CD14-positive monocyte (primary cell): Measurements from ENCODE around the gene GJA4. TPM values are rescaled to one million over a fixed set of nuclear protein-coding genes. Genes with fewer than 3 reads are reported as not detected.

Experiments used
- DNase-seq, 3 donors: peaks; one replicate each; pipeline ENCODE4 v3.0.0-alpha.2; 2011 to 2022
- H2AFZ ChIP-seq: 2 replicates; pipeline ENCODE4 v1.6.0; 2012; ENCODE audit warnings: mild to moderate bottlenecking, low read depth, low read length, inconsistent platforms; ENCODE audit not compliant: insufficient read depth, poor library complexity, severe bottlenecking
- H3K27ac ChIP-seq, 2 donors: 1 replicate in 1 of 2; 2 replicates in 1 of 2; pipeline ENCODE4 v1.5.1; 2012 to 2013; ENCODE audit warnings: low read length in 2 of 2, control low read depth in 1 of 2, inconsistent platforms in 1 of 2, low read depth in 1 of 2, mild to moderate bottlenecking in 1 of 2
- H3K27me3 ChIP-seq, 2 donors: one replicate each; pipeline versions ENCODE4 v1.6.0 to v1.6.1; 2011 to 2013; ENCODE audit warnings: low read length in 2 of 2; ENCODE audit not compliant: control insufficient read depth in 2 of 2, insufficient read depth in 2 of 2
- H3K36me3 ChIP-seq, 2 donors: replicated peaks in 1 of 2; 1 replicate in 1 of 2; 2 replicates in 1 of 2; pipeline versions ENCODE4 v1.5.1 to v1.6.1; 2012 to 2013; ENCODE audit warnings: low read length in 2 of 2, control low read depth in 1 of 2, inconsistent platforms in 1 of 2, mild to moderate bottlenecking in 1 of 2; ENCODE audit not compliant: insufficient read depth in 2 of 2, control insufficient read depth in 1 of 2
- H3K4me1 ChIP-seq, 2 donors: 1 replicate in 1 of 2; 2 replicates in 1 of 2; pipeline versions ENCODE4 v1.5.1 to v1.6.1; 2012 to 2013; ENCODE audit warnings: low read length in 2 of 2, control low read depth in 1 of 2, inconsistent platforms in 1 of 2, mild to moderate bottlenecking in 1 of 2, moderate library complexity in 1 of 2; ENCODE audit not compliant: insufficient read depth in 2 of 2, control insufficient read depth in 1 of 2
- H3K4me2 ChIP-seq: replicated peaks from 2 replicates; pipeline ENCODE3; 2012; ENCODE audit warnings: low read length, moderate library complexity, mild to moderate bottlenecking; ENCODE audit not compliant: poor library complexity, severe bottlenecking; ENCODE audit errors: extremely low read depth
- H3K4me3 ChIP-seq, 3 experiments: fragments of 200-600 bp in 1 of 3; sonication (generic) in 1 of 3; replicated peaks in 1 of 3; 1 replicate in 2 of 3; 2 replicates in 1 of 3; pipeline ENCODE4 v1.5.1; 2011 to 2013; ENCODE audit warnings: low read length in 3 of 3, mild to moderate bottlenecking in 3 of 3, control low read depth in 2 of 3, low read depth in 2 of 3, inconsistent platforms in 1 of 3, moderate library complexity in 1 of 3
- H3K79me2 ChIP-seq: 2 replicates; pipeline ENCODE4 v1.6.0; 2012; ENCODE audit warnings: mild to moderate bottlenecking, control low read depth, inconsistent platforms, low read length, moderate library complexity; ENCODE audit not compliant: insufficient read depth
- H3K9ac ChIP-seq: 2 replicates; pipeline ENCODE4 v1.6.0; 2017; ENCODE audit warnings: low read length, mild to moderate bottlenecking; ENCODE audit not compliant: insufficient read depth, poor library complexity, severe bottlenecking
- H3K9me3 ChIP-seq, 2 donors: replicated peaks in 1 of 2; 1 replicate in 1 of 2; 2 replicates in 1 of 2; pipeline versions ENCODE4 v1.5.1 to v1.6.1; 2012 to 2013; ENCODE audit warnings: low read length in 2 of 2, control low read depth in 1 of 2; ENCODE audit not compliant: control insufficient read depth in 1 of 2, insufficient read depth in 1 of 2
- H4K20me1 ChIP-seq: 2 replicates; pipeline ENCODE4 v1.6.0; 2012; ENCODE audit warnings: mild to moderate bottlenecking, low read length, control low read depth, moderate library complexity; ENCODE audit not compliant: insufficient read depth
- H3K27ac Mint-ChIP-seq, 7 donors: one replicate each; pipeline ENCODE4 v1.8.0; 2020; ENCODE audit warnings: mild to moderate bottlenecking in 7 of 7, mixed read lengths in 7 of 7, moderate library complexity in 6 of 7, inconsistent platforms in 2 of 7
- H3K27me3 Mint-ChIP-seq, 3 donors: one replicate each; pipeline ENCODE4 v1.8.0; 2021 to 2022; ENCODE audit warnings: low read depth in 3 of 3, mild to moderate bottlenecking in 3 of 3, mixed read lengths in 3 of 3, moderate library complexity in 3 of 3, inconsistent platforms in 1 of 3
- H3K36me3 Mint-ChIP-seq, 2 donors: one replicate each; pipeline ENCODE4 v1.8.0; 2020; ENCODE audit warnings: mixed read lengths in 2 of 2, inconsistent platforms in 1 of 2, mild to moderate bottlenecking in 1 of 2
- H3K4me1 Mint-ChIP-seq: one replicate; pipeline ENCODE4 v1.8.0; 2020; ENCODE audit warnings: mild to moderate bottlenecking, mixed read lengths
- H3K4me3 Mint-ChIP-seq, 2 donors: one replicate each; pipeline ENCODE4 v1.8.0; 2020; ENCODE audit warnings: mild to moderate bottlenecking in 2 of 2, mixed read lengths in 2 of 2, moderate library complexity in 1 of 2
- H3K9me3 Mint-ChIP-seq, 7 donors: one replicate each; pipeline ENCODE4 v1.8.0; 2020 to 2022; ENCODE audit warnings: mixed read lengths in 7 of 7, mild to moderate bottlenecking in 6 of 7, moderate library complexity in 6 of 7, inconsistent platforms in 2 of 7
- CTCF ChIP-seq: fragments of 200-600 bp; IDR thresholded peaks from one replicate; pipeline ENCODE4 v1.8.0; 2022; ENCODE audit warnings: antibody characterized with exemption, mild to moderate bottlenecking
- WGBS: methylation state at CpG from one replicate; pipeline ENCODE4 v1.1.5; 2013; ENCODE audit warnings: missing lambda C conversion rate; ENCODE audit not compliant: insufficient coverage; 5-methylcytosine and 5-hydroxymethylcytosine counted together
- intact Hi-C, 2 donors: fragments of 100-400 bp; cut with micrococcal nuclease; formaldehyde crosslinking; loops; one replicate each; pipeline versions ENCODE4 v1.15.0 to v1.15.1; 2023
- polyA plus RNA-seq, 3 donors: library from polyadenylated mRNA; depleted of rRNA in 1 of 3; unstranded in 2 of 3; stranded (reverse) in 1 of 3; fragments of 300-500 nt in 2 of 3; fragments of >200 nt in 1 of 3; fragmentation: Illumina TruSeq in 2 of 3; gene quantifications; 1 replicate in 2 of 3; 2 replicates in 1 of 3; pipeline ENCODE4 v1.2.3, GENCODE V29; 2012 to 2021

Gene GJA4
- polyA plus RNA-seq, 3 donors: not detected

- H3K27me3 Mint-ChIP-seq: peaks cover 23 to 37% (median 25%) of the 10 kb centered on the region in 3 donors
- H3K4me1 Mint-ChIP-seq: no peaks in the 10 kb centered on the region
- H3K36me3 Mint-ChIP-seq: no peaks in the 10 kb centered on the region
- no peak for TF ChIP-seq CTCF
- Histone ChIP-seq H3K9me3 (peaks cover 0 to 10% of the 10 kb centered on the region in 2 donors), H3K4me3 (no peak overlapping the region), H3K4me1 (no peaks in the 10 kb centered on the region), H3K27ac (no peak overlapping the region), H3K79me2 (no peaks in the 10 kb centered on the region), H3K9ac (no peak overlapping the region), H4K20me1 (no peaks in the 10 kb centered on the region), H3K36me3 (no peaks in the 10 kb centered on the region), H3K27me3 (peaks cover 13 to 24% of the 10 kb centered on the region in 2 donors), H3K4me2 (no peak overlapping the region), H2AFZ (no peak overlapping the region)
- H3K9me3 Mint-ChIP-seq: peaks cover 0 to 9% (median 4%) of the 10 kb centered on the region in 7 donors
- no peak overlapping the region for H3K4me3 Mint-ChIP-seq
- 40% methylated on average over 2 of the region's 4 CpGs for WGBS
- no peak for DNase-seq
- no peak overlapping the region for H3K27ac Mint-ChIP-seq
- intact Hi-C loops: loop anchor here in 1 of 2 donors (2.0 to 5.0 kb wide), 2 partner anchors 67 to 511 kb away; no protein-coding TSS in a partner anchor
Observed at GRCh38 chr1:34785875-34786470, 6.8 kb upstream of the GJA4 start.

GRCh38 chr1:34786521-34787325, 6.1 kb upstream of the GJA4 start:
- Histone ChIP-seq H3K9me3 (peaks cover 0 to 8% of the 10 kb centered on the region in 2 donors), H2AFZ (no peak overlapping the region), H3K27ac (no peak overlapping the region), H3K27me3 (peaks cover 11 to 19% of the 10 kb centered on the region in 2 donors), H3K9ac (no peak overlapping the region), H3K36me3 (no peaks in the 10 kb centered on the region), H3K4me3 (no peak overlapping the region), H3K79me2 (no peaks in the 10 kb centered on the region), H4K20me1 (no peaks in the 10 kb centered on the region), H3K4me1 (no peaks in the 10 kb centered on the region), H3K4me2 (no peak overlapping the region)
- H3K4me1 Mint-ChIP-seq: no peaks in the 10 kb centered on the region
- peaks cover 20 to 34% (median 23%) of the 10 kb centered on the region in 3 donors for H3K27me3 Mint-ChIP-seq
- H3K27ac Mint-ChIP-seq: no peak overlapping the region
- 44% methylated on average over 11 of the region's 14 CpGs for WGBS
- no peaks in the 10 kb centered on the region for H3K36me3 Mint-ChIP-seq
- no peak overlapping the region for H3K4me3 Mint-ChIP-seq
- H3K9me3 Mint-ChIP-seq: peaks cover 0 to 10% (median 6%) of the 10 kb centered on the region in 7 donors
- peak; percentile 19 to 36 (median 31) for DNase-seq
- peak; percentile 74 for TF ChIP-seq CTCF
- intact Hi-C loops: loop anchor here in 1 of 2 donors (2.0 to 5.0 kb wide), 2 partner anchors 66 to 511 kb away; no protein-coding TSS in a partner anchor
